Activated CD4-positive, alpha-beta T cell treated with anti-CD3 and anti-CD28 coated beads, Interleukin-2, amount 10 ng/mL, durations not matched to agents 24 days and 14 days (primary cell): Measurements from ENCODE around the gene MAML1. TPM values are rescaled to one million over a fixed set of nuclear protein-coding genes. Genes with fewer than 3 reads are reported as not detected.

ENCODE experiments used
- DNase-seq: peaks from one replicate; pipeline ENCODE4 v3.0.0; 2022
- H3K27ac Mint-ChIP-seq: one replicate; pipeline ENCODE4 v1.8.0; 2022; ENCODE audit warnings: mild to moderate bottlenecking, mixed read lengths
- H3K27me3 Mint-ChIP-seq: one replicate; pipeline ENCODE4 v1.8.0; 2022; ENCODE audit warnings: mixed read lengths
- H3K36me3 Mint-ChIP-seq: one replicate; pipeline ENCODE4 v1.8.0; 2022; ENCODE audit warnings: low read depth, mild to moderate bottlenecking, mixed read lengths
- H3K4me1 Mint-ChIP-seq: one replicate; pipeline ENCODE4 v1.8.0; 2021; ENCODE audit warnings: mixed read lengths
- H3K4me3 Mint-ChIP-seq: one replicate; pipeline ENCODE4 v1.8.0; 2022; ENCODE audit warnings: mild to moderate bottlenecking, moderate library complexity, mixed read lengths
- H3K9me3 Mint-ChIP-seq: one replicate; pipeline ENCODE4 v1.8.0; 2021; ENCODE audit warnings: mixed read lengths
- intact Hi-C: fragments of 100-400 bp; cut with micrococcal nuclease; formaldehyde crosslinking; loops from one replicate; pipeline ENCODE4 v1.15.1; 2023
- total RNA-seq: library from RNA; stranded (reverse); gene quantifications from 2 replicates; pipeline ENCODE4 v1.2.3, GENCODE V29; 2022

Gene MAML1
- total RNA-seq, 1 donor from 2014 or later = 34.6 TPM

- H3K27ac Mint-ChIP-seq = peak overlapping the region; percentile 71
- H3K27me3 Mint-ChIP-seq = no peaks in the 10 kb centered on the region
- intact Hi-C loops = loop anchor here (2.0 to 5.0 kb wide), 2 partner anchors 63 to 119 kb away; partner anchors contain the start of gene MAML1
- H3K4me1 Mint-ChIP-seq = peaks cover 14% of the 10 kb centered on the region
- peaks cover 25% of the 10 kb centered on the region for H3K36me3 Mint-ChIP-seq
- peak; percentile 92 for DNase-seq
- H3K4me3 Mint-ChIP-seq = peak overlapping the region; percentile 73
- H3K9me3 Mint-ChIP-seq = no peaks in the 10 kb centered on the region
These were observed 63.5 kb downstream of the MAML1 start for GRCh38 chr5:179795863-179796833.

DNA sequence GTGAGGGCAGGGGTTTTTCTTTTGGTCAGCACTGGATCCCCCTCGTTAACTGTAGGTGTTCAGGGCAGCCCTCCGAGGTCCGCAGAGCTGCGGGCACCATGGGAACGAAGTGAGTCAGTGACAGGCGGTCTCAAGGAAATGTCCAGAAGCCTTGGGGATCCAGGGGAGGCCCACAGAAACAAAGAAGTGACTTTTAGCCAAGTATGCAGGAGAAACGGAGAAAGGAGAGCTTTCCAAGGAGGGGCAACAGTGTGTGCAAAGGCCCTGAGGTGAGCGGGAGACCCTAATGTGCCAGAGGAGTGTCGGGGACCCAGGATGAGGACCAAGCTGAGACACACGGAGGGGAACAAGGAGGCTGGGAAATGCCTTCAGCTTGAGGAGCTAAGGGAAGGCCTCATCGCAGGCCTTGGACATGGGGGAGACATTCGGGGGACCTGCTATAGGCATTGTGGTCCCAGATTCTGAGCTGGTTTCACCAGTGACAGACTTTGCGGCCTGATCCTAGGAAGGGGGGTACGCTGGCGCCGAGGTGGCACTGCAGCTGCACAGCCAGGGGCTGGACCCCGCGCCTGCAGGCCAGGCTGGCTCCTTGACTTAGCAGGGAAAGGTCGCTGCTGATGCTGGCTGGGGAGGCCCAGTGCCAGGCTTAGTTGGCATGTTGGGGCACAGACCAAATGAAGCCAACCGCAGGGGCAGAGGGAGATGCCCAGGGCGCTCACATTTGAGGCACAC, 64.4 kb downstream of the MAML1 start:
- H3K4me1 Mint-ChIP-seq = peaks cover 18% of the 10 kb centered on the region
- H3K9me3 Mint-ChIP-seq = no peaks in the 10 kb centered on the region
- H3K27ac Mint-ChIP-seq = peak overlapping the region; percentile 71
- peak; percentile 58 for DNase-seq
- H3K36me3 Mint-ChIP-seq = peaks cover 28% of the 10 kb centered on the region
- H3K4me3 Mint-ChIP-seq = peak overlapping the region; percentile 73
- intact Hi-C loops = loop anchor here (2.0 to 5.0 kb wide), 2 partner anchors 64 to 120 kb away; partner anchors contain the start of gene MAML1
- H3K27me3 Mint-ChIP-seq = no peaks in the 10 kb centered on the region

- Mint-ChIP-seq H3K4me1 (peaks cover 23% of the 10 kb centered on the region), H3K36me3 (peaks cover 28% of the 10 kb centered on the region), H3K9me3 (no peaks in the 10 kb centered on the region), H3K27ac (no peak overlapping the region), H3K27me3 (no peaks in the 10 kb centered on the region), H3K4me3 (no peak overlapping the region)
- intact Hi-C loops = loop anchor here (2.0 to 5.0 kb wide), 2 partner anchors 65 to 120 kb away; partner anchors contain the start of gene MAML1
- DNase-seq = no peak
These were observed 65.1 kb downstream of the MAML1 start for GRCh38 chr5:179797741-179798140.

GRCh38 chr5:179798144-179798770, 65.6 kb downstream of the MAML1 start:
- Mint-ChIP-seq H3K36me3 (peaks cover 28% of the 10 kb centered on the region), H3K4me3 (no peak overlapping the region), H3K27ac (no peak overlapping the region), H3K4me1 (peaks cover 25% of the 10 kb centered on the region), H3K9me3 (no peaks in the 10 kb centered on the region), H3K27me3 (no peaks in the 10 kb centered on the region)
- no peak for DNase-seq
- intact Hi-C loops = loop anchor here (5.0 kb wide), 1 partner anchor 121 kb away; no protein-coding TSS in a partner anchor

- H3K27me3 Mint-ChIP-seq = no peaks in the 10 kb centered on the region
- no peak overlapping the region for H3K27ac Mint-ChIP-seq
- peaks cover 28% of the 10 kb centered on the region for H3K36me3 Mint-ChIP-seq
- DNase-seq = peak; percentile 55
- no peaks in the 10 kb centered on the region for H3K9me3 Mint-ChIP-seq
- H3K4me3 Mint-ChIP-seq = no peak overlapping the region
- peaks cover 24% of the 10 kb centered on the region for H3K4me1 Mint-ChIP-seq
- intact Hi-C loops = loop anchor here (5.0 kb wide), 1 partner anchor 122 kb away; no protein-coding TSS in a partner anchor
These were observed 66.4 kb downstream of the MAML1 start for GRCh38 chr5:179798771-179799643.

DNA sequence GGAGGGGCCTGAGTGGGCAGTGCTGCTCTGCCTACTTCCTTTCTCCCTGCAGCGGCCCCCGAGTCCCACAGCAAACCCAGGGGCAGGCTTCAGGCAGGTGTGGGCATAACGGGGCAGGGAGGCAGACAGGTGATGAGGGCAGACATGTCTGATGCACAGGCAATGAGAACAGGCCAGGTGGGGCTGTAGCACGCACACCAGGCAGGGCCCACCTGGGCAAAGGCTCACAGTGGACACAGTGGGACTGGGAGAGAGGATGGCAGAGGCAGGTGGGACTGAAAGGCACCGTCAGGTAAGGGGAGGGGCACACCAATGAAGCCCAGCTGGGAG, 67.0 kb downstream of the MAML1 start:
- Mint-ChIP-seq H3K27me3 (no peaks in the 10 kb centered on the region), H3K36me3 (peaks cover 28% of the 10 kb centered on the region), H3K4me3 (no peak overlapping the region), H3K4me1 (peaks cover 29% of the 10 kb centered on the region), H3K27ac (no peak overlapping the region), H3K9me3 (no peaks in the 10 kb centered on the region)
- no peak for DNase-seq
- intact Hi-C loops = loop anchor here (5.0 kb wide), 1 partner anchor 122 kb away; no protein-coding TSS in a partner anchor

DNA sequence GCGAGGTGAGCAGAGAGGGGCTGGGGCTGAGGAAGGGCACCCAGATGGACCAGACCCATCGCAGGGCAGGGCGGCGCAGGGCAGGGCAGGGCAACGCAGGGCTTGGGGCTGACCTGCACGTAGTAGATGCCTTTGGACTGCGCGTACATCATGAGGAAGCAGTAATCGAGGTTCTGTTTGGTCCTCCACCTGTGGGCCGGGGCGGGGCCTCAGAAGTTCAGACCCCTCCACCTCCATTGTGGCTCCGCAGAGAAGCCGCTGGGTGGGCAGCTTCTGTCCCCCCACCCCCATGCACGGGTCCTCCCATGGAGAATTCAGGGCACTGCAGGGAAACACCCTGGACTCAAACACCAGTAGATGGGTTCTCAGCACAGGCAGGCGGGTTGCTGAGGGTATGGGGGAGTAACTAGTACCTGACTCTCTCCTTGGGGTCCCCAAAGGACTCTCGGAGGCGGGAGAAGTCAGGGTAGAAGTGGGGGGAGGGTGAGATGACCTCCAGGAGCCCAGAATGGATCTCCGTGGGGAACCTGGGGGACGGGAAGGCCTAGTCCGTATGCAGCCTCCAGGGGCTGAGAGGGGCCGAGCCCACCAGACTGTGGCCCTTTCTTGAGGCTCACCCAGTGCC, 67.6 kb downstream of the MAML1 start:
- no peak overlapping the region for H3K27ac Mint-ChIP-seq
- H3K9me3 Mint-ChIP-seq = no peaks in the 10 kb centered on the region
- no peak overlapping the region for H3K4me3 Mint-ChIP-seq
- intact Hi-C loops = loop anchor here (5.0 kb wide), 1 partner anchor 37 kb away; no protein-coding TSS in a partner anchor
- H3K4me1 Mint-ChIP-seq = peaks cover 35% of the 10 kb centered on the region
- H3K36me3 Mint-ChIP-seq = peaks cover 31% of the 10 kb centered on the region
- DNase-seq = peak; percentile 58
- H3K27me3 Mint-ChIP-seq = no peaks in the 10 kb centered on the region

GRCh38 chr5:179800696-179801201, 68.1 kb downstream of the MAML1 start:
- intact Hi-C loops = loop anchor here (5.0 kb wide), 1 partner anchor 37 kb away; no protein-coding TSS in a partner anchor
- no peaks in the 10 kb centered on the region for H3K27me3 Mint-ChIP-seq
- peaks cover 37% of the 10 kb centered on the region for H3K4me1 Mint-ChIP-seq
- peaks cover 31% of the 10 kb centered on the region for H3K36me3 Mint-ChIP-seq
- H3K27ac Mint-ChIP-seq = no peak overlapping the region
- H3K9me3 Mint-ChIP-seq = no peaks in the 10 kb centered on the region
- no peak overlapping the region for H3K4me3 Mint-ChIP-seq
- peak; percentile 58 for DNase-seq

GRCh38 chr5:179801304-179802206, 68.9 kb downstream of the MAML1 start:
- no peak overlapping the region for H3K27ac Mint-ChIP-seq
- H3K4me1 Mint-ChIP-seq = peaks cover 37% of the 10 kb centered on the region
- peaks cover 30% of the 10 kb centered on the region for H3K36me3 Mint-ChIP-seq
- intact Hi-C loops = loop anchor here (5.0 kb wide), 1 partner anchor 36 kb away; no protein-coding TSS in a partner anchor
- H3K27me3 Mint-ChIP-seq = no peaks in the 10 kb centered on the region
- peak overlapping the region; percentile 29 for H3K4me3 Mint-ChIP-seq
- DNase-seq = peak; percentile 95
- no peaks in the 10 kb centered on the region for H3K9me3 Mint-ChIP-seq

DNA sequence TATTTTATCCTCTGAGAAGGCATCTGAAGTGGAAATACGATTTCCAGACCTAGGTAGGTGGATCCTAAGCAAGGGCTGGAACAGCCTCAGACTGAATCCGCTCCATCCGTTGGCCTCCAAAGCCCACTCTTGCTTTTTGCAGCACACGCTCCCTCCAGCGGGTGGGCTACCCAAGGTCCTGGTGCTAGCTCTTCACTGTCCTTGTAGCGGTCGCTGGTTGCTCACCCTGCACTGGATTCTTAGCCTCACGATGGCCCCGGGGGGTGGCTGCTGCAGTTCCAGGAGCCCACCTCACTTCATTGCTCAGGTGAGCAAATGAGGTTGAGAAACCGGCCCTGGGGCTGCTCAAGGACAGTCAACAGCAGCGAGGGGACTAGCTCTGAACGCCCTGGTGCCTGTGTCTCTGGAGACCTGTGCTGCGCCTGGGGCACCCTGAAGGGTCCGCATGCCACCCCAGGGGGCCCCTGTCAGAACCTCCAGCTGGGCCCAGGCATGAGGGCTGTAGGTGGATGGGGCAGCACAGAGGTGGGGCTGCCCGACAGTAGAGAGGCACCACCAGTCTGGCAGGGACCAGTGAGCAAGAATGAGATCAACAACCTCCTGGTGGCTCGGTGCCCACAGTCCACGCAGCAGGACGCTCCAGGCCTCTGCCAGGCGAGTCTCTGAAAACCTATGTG, 69.7 kb downstream of the MAML1 start:
- Mint-ChIP-seq H3K27ac (peak overlapping the region; percentile 55), H3K36me3 (peaks cover 23% of the 10 kb centered on the region), H3K4me1 (peaks cover 32% of the 10 kb centered on the region), H3K9me3 (no peaks in the 10 kb centered on the region), H3K4me3 (no peak overlapping the region), H3K27me3 (no peaks in the 10 kb centered on the region)
- peak; percentile 58 for DNase-seq
- intact Hi-C loops = loop anchor here (5.0 kb wide), 1 partner anchor 35 kb away; no protein-coding TSS in a partner anchor
